ENCODE results near the gene PRDM10.
A peak's percentile ranks its signal among the peaks of the same experiment; 100 is the strongest.

PRDM10 gene

GRCh38 chr11:130008326-130008725 is 5.7 kb upstream of the PRDM10 start:
- Histone ChIP-seq H3K36me3 (ENCODE audit: insufficient read depth, low read length) (no peaks in the 10 kb centered on the region), H3K79me2 (ENCODE audit: insufficient read depth, low read length) (0 out of 2 replicates have a peak, but pooled peaks cover 5% of the 10 kb centered on the region), H3K4me1 (ENCODE audit: insufficient read depth, low read length) (peaks cover 12% of the 10 kb centered on the region; the same call in 1 of the 2 replicates), H3K9ac (ENCODE audit: low read depth, low read length) (no peak overlapping the region), H2AFZ (ENCODE audit: low read depth, low read length) (no peak overlapping the region), H3K4me2 (ENCODE audit: insufficient read depth, low read length) (no peak overlapping the region), H4K20me1 (ENCODE audit: insufficient read depth, low read length) (no peaks in the 10 kb centered on the region), H3K27me3 (ENCODE audit: insufficient read depth, low read length, poor library complexity) (no peaks in the 10 kb centered on the region), H3K4me3 (ENCODE audit: low read depth in 1 of 2, low read length in 2 of 2) (no peak overlapping the region), H3K9me3 (ENCODE audit: insufficient read depth, low read length, severe bottlenecking) (no peaks in the 10 kb centered on the region), H3K27ac (ENCODE audit: low read length) (no peak overlapping the region)
- TF ChIP-seq CTCF (IDR thresholded peaks at IDR 0.05; ENCODE audit: borderline replicate concordance, extremely low read depth, low read length, poor library complexity, severe bottlenecking) (no peak), EZH2 (IDR thresholded peaks at IDR 0.05; ENCODE audit: borderline replicate concordance, low read depth, low read length, severe bottlenecking) (no peak)
- DNase-seq (no peak), ATAC-seq (ENCODE audit: insufficient read depth, low read depth) (no peak)

- Histone ChIP-seq H3K9me3 (ENCODE audit: insufficient read depth, low read length, severe bottlenecking) (no peaks in the 10 kb centered on the region), H3K27ac (ENCODE audit: low read length) (no peak overlapping the region), H3K79me2 (ENCODE audit: insufficient read depth, low read length) (peaks cover 5% of the 10 kb centered on the region; the same call in 1 of the 2 replicates), H3K36me3 (ENCODE audit: insufficient read depth, low read length) (no peaks in the 10 kb centered on the region), H3K27me3 (ENCODE audit: insufficient read depth, low read length, poor library complexity) (no peaks in the 10 kb centered on the region), H3K4me2 (ENCODE audit: insufficient read depth, low read length) (no peak overlapping the region), H3K4me3 (ENCODE audit: low read depth in 1 of 2, low read length in 2 of 2) (no peak overlapping the region), H3K9ac (ENCODE audit: low read depth, low read length) (no peak overlapping the region), H4K20me1 (ENCODE audit: insufficient read depth, low read length) (no peaks in the 10 kb centered on the region), H3K4me1 (ENCODE audit: insufficient read depth, low read length) (peaks cover 12% of the 10 kb centered on the region; the same call in 1 of the 2 replicates), H2AFZ (ENCODE audit: low read depth, low read length) (no peak overlapping the region)
- no peak for TF ChIP-seq CTCF (IDR thresholded peaks at IDR 0.05; ENCODE audit: borderline replicate concordance, extremely low read depth, low read length, poor library complexity, severe bottlenecking)
- no peak for TF ChIP-seq EZH2 (IDR thresholded peaks at IDR 0.05; ENCODE audit: borderline replicate concordance, low read depth, low read length, severe bottlenecking)
- no peak for DNase-seq
- ATAC-seq (ENCODE audit: insufficient read depth, low read depth) = no peak
Measured at GRCh38 chr11:130006929-130007328, 4.3 kb upstream of the PRDM10 start.

GRCh38 chr11:130003717-130004001 is 1.0 kb upstream of the PRDM10 start:
- DNase-seq (no peak), ATAC-seq (ENCODE audit: insufficient read depth, low read depth) (no peak)
- H2AFZ ChIP-seq (ENCODE audit: low read depth, low read length) = peak overlapping the region; percentile 74
- H4K20me1 ChIP-seq (ENCODE audit: insufficient read depth, low read length) = peaks cover 7% of the 10 kb centered on the region; the same call in 1 of the 2 replicates
- no peaks in the 10 kb centered on the region for H3K9me3 ChIP-seq (ENCODE audit: insufficient read depth, low read length, severe bottlenecking)
- no peaks in the 10 kb centered on the region for H3K27me3 ChIP-seq (ENCODE audit: insufficient read depth, low read length, poor library complexity)
- H3K4me1 ChIP-seq (ENCODE audit: insufficient read depth, low read length) = peaks cover 25% of the 10 kb centered on the region
- no peaks in the 10 kb centered on the region; the same call in 1 of the 2 replicates for H3K36me3 ChIP-seq (ENCODE audit: insufficient read depth, low read length)
- peak overlapping the region; percentile 67 to 72 for H3K4me3 ChIP-seq (ENCODE audit: low read depth in 1 of 2, low read length in 2 of 2)
- no peak for TF ChIP-seq CTCF (IDR thresholded peaks at IDR 0.05; ENCODE audit: borderline replicate concordance, extremely low read depth, low read length, poor library complexity, severe bottlenecking)
- TF ChIP-seq EZH2 (IDR thresholded peaks at IDR 0.05; ENCODE audit: borderline replicate concordance, low read depth, low read length, severe bottlenecking) = no peak
- H3K79me2 ChIP-seq (ENCODE audit: insufficient read depth, low read length) = peaks cover 38% of the 10 kb centered on the region
- H3K9ac ChIP-seq (ENCODE audit: low read depth, low read length) = peak overlapping the region; percentile 93
- peak overlapping the region; percentile 87 for H3K27ac ChIP-seq (ENCODE audit: low read length)
- H3K4me2 ChIP-seq (ENCODE audit: insufficient read depth, low read length) = peak overlapping the region; percentile 77
